GM18867 (cell line): Measurements from ENCODE around the gene SCAMP2.
"Not testable (repeated sequence)": the region's sequence is repeated elsewhere in the genome, so short reads cannot be mapped to it uniquely, and the experiment has no call there.

Experiments
- ATAC-seq: cut with Tn5 transposase; IDR thresholded peaks from one replicate; pipeline ENCODE4 v1.9.1; 2021; ENCODE audit warnings: mild to moderate bottlenecking, moderate library complexity; ENCODE audit not compliant: unreplicated experiment

The SCAMP2 gene

DNA sequence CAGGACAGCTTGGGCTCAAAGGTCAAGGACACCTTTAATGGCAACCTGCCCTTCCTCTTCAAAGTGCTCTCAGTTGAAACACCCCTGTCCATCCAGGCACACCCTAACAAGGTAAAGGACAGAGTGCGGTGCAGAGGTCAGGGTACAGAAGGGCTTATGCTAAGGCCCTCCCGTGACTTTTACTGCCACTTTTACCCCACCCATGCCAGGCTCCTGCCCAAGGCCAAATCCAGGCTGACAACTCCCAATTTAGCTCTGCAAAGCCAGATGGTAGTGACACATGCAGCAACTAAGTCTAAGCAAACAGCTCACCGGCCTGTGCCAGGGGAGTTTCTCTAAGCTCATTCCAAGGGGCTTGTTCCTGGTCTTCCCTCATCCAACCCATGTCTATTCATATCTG is 18.3 kb upstream of the SCAMP2 start:
- no peak for ATAC-seq

DNA sequence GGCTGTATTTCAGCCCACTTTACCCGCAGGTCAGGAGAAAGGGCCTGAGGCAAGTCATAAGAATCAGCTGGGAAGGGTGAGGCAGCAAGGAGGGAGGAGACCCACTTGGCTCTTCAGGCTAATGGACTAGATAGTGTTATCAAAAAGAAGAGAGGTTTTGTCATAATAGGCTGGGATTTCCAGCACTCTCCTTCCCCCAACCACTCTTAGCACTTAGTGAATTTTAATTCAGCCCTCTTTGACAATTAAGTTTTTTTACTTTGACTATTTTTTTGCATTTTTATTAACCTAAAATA is 17.4 kb upstream of the SCAMP2 start:
- no peak for ATAC-seq

DNA sequence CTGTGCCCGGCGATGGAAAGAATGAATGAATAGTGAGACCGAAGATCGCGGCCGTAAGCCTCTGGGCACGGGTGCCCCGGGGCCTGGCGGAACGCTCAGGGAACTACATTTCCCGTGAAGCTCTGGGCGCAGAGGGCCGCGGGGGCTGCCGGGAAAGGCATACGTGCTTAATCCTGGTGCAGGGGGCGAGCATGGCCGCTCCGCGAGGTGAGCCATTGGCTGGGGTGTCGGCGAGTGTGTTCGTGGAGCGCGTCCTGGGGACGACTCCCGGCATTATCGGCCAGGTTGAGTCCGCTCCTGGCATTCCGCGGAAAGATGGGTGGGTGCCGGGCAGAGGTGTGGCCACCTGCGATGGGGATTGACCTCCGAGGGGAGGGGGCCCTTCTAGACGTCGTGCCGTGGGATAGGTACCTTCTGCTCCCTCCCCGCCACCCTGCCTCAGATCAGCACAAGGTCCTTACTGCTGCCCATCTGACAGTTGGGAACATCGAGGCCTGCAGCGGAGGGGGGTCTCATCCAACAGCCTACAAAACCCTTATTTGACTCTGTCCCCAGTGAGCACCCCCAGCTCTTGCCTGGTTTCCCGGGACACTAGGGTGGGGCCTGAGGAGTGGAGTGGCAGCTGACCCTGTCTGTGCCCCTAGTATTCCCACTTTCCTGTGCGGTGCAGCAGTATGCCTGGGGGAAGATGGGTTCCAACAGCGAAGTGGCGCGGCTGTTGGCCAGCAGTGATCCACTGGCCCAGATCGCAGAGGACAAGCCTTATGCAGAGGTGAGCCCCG is 16.9 kb upstream of the SCAMP2 start, which contains the start of gene MPI:
Gene MPI, plus strand, starts transcription at position 160 of the 782 bp plus-strand sequence. Its CDS starts 32 bp downstream, at position 192.
- ATAC-seq = peak; percentile 79

DNA sequence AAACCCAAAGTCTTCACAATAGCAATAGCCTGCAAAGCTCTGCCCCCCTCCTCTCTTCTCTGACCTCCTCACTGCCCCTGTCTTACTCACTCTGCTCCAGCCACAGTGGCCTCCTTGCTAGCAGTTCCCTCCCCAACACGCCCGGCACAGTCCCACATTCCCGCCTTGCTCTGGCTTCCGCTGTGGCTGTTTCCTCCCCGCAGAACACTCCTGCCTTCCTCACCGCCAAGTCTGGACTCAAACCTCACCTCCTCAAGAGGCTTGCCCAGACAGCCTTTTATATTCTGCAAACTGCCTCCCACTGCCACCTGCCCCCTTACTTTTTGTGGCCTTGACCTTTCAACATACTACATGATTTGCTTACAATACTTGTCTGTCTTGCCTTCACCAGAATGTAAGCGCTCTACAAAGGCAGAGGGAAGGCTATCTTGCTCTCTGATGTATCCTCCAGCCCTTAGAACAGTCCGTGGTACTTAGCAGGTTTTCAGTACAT is 16.3 kb upstream of the SCAMP2 start:
- no peak for ATAC-seq

DNA sequence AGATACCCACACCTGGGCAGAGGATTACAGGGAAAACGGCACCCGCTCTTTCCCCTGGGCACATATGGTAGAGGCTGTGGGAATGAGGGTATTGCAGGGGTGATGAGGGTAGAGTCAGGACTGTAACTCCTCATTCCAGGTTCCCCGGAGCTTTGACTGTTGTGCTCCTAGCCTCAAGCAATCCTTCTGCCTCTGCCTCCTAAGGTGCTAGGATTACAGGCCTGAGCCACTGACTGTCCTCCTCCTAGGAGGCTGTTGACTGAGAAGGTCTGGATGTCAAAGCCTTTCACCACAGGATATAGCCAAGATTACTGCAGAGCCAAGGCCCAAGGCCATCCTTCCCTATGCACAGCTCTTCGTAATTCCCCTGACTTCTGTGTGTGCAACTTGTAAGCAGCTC is 15.6 kb upstream of the SCAMP2 start:
- ATAC-seq = no peak

DNA sequence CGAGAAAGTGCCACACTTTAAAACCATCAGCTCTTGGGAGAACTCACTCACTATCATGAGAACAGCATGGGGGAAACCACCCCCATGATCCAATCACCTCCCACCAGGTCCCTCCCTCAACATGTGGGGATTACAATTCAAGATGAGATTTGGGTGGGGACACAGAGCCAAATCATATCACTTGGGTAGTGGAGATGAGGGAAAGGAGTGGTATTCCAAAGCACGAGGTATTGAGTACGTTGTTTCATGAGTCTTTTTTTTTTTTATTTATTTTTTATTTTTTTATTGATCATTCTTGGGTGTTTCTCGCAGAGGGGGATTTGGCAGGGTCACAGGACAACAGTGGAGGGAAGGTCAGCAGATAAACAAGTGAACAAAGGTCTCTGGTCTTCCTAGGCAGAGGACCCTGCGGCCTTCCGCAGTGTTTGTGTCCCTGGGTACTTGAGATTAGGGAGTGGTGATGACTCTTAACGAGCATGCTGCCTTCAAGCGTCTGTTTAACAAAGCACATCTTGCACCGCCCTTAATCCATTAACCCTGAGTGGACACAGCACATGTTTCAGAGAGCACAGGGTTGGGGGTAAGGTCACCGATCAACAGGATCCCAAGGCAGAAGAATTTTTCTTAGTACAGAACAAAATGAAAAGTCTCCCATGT is 14.5 kb upstream of the SCAMP2 start:
- ATAC-seq = not testable (repeated sequence)

DNA sequence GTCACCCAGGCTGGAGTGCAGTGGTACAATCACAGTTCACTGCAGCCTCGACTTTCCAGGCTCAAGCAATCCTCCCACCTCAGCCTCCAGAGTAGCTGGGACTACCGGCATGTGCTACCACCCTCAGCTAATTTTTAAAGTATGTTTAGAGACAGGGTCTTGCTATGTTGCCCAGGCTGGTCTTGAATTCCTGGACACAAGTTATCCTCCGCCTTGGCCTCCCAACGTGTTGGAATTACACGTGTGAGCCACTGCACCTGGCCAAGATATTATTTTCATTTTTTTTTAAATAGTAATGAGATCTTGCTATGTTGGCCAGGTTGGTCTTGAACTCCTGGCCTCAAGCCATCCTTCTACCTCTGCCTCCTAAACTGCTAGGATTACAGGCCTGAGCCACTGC is 12.3 kb upstream of the SCAMP2 start:
- ATAC-seq = no peak

DNA sequence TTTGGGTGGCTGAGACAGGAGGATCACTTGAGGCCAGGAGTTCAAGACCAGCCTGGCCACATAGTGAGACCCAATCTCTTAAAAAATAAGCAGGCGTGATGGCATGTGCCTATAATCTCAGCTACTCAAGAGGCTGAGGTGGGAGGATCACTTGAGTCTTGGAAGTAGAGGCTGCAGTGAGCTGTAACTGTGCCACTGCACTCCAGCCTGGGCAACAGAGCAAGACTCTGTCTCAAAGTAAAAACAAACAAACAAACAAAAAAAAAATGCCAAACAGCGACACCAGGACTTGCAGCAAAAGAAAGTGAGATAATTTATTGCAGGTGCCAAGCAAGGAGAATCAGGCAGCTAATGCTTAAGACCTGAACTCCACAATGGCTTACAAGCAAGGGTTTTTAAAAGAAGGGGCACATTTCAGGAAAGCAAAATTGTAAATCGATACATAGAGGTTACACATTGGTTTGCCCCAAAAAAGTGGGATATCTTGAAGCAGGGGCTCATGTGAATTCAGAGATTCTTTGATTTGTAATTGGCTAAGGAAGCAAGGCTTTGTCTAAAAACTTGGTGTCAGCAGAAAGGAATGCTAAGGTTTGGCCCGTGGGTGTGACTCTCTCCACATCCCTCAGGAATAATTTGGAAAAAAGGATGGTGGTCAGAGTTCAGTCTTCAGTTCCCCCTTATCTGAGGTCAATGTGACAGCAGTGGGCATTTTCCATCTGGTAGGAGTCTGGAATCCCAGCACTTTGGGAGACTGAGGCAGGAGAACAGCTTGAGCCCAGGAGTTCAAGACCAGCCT is 11.5 kb upstream of the SCAMP2 start:
- ATAC-seq = no peak

DNA sequence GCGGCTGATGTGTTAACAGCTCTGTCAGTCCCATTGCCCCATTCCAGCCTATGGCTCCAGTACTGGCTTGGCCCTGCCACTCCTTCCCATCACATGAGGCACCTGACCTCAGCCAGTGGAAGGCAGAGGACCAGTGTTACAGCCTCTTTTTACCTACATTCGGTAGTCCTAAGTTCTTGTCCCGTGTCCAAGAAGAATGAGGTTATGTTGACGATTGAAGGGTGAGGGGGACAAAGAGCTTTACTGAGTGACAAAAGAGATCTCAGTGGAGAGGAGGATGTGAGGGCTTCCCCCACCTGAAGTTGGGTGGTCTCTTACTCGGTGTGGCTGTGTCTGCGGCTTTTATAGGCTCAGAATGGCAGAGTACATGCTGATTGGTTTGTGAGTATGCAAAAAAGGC is 9.4 kb upstream of the SCAMP2 start:
- ATAC-seq = no peak

DNA sequence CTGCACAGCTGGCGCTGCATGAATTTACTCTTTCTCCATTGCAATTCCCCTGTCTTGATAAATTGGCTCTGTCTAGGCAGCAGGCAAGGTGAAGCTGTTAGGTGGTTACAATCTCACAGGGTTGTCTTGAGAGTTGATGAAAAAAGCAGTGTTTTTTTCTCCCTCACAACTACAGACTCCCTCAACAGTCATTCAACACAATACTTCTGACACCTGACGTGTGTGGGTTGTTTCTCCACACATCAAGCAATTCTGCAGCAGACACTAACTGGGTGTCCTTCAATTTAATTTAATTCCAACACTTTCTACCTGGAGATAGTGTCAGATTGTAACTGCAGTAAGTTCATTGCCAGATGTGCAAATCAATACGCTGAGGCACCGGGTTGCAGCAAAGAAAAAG is 5.1 kb upstream of the SCAMP2 start:
- ATAC-seq = no peak

DNA sequence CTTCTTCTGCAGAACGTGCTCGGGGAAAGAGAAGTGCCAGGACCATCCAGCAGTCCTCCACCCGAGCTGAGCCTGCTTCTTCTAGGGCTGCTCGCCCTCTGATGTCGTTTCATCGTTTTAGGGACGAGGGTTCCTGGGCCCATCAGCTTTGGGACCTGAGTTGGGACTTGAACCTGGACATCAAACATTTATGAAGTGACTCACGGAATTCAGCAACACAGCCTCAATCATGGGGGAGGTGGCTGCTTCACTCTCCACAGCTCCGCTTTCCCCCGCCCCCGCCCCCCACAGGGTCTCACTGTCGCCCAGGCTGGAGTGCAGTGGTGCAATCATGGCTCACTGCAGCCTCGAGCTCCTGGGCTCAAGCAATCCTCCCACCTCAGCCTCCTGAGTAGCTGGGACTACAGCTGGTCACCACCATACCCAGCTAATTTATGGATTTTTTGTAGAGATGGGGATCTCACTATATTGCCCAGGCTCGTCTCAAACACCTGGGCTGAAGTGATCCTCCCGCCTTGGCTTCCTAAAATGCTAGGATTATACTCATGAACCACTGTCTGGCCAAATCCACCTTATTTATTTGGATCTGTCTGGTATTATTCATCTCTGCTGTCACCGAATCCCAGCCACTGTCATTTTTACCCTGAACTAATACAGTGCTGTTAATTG is 725 bp upstream of the SCAMP2 start:
- ATAC-seq = no peak

DNA sequence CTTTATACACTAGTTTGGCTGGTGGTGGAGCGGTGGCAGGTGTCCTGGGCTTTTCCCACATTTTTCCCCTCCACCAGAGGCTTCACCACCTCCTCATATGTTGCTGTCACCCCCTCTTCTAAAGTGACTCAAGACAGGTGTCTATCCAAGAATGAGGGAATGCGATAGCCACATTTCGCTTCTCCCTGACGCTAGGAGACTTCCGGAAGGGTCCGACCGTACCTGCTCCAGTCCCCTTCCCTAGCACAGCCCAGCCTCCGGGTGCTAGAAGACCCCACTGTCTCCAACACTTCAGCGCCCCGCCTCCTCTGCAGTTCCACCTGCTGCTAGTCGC is 496 bp downstream of the SCAMP2 start:
- ATAC-seq = no peak

DNA sequence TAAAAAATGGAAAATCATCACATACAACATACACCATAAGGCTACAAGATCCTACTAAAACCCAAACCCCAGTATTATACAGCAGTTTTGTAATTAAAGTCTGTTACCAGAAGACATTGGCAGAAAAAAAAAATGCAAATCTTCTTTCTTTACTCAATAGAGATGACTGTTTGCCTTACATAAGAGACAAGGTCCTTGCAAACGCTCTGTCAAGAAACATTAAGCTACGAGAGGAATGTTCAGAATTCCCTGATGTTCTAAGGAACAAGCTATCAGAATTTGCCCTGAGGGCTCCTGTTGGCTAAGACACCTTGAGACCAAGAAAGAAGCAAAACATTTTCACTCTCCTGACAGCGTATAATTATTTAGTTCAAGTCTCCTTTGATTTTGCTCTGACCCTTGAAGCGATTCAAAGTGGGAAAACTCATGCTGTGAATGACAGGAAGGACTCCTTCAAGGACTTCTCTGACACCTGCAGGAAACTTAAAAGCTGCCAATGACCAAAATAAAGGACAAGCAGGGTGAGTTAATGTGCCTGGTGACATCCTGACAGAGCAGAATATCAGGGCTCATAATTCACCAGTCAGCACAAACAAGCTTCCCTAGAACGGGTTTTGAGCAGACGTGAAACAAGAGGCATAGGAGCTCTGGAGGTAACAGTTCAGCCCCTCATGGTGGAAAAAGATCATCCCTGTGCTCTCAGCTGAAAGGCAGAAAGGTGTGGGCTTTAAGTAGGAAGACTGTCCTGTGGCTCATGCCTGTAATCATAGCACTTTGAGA is 2.5 kb downstream of the SCAMP2 start:
- ATAC-seq = no peak

DNA sequence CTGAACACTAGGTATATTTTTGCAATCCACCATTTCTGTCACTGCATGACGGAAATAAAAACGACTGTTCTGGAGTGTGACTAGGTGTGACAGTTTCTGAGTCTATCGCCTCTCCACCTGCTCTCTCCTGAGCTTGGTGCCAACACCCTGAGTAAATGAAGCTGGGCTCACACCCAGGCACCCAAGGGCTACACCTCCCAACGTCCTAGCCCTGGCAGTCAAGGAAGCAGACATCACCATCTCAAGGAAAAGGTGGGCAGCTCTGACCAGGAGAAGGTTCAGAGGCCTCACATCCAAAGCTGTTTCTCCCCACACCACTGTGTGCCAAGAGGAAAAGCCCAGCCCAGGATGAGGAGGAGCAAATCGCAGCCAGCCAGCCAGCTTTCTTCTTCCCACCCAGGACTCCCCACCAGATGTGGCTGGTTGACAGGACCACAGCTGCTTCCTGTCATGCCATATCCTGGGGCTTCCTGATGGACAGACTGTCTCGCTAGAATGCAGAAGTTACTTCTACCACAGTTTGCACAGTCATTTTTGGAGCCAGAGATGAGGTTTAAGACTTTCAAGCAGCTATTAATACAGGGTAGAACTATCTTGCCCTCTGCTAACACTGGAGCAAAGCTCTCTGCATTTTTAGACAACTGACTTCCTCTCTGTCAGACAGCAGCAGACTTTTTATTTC is 3.3 kb downstream of the SCAMP2 start:
- peak; percentile 42 for ATAC-seq

DNA sequence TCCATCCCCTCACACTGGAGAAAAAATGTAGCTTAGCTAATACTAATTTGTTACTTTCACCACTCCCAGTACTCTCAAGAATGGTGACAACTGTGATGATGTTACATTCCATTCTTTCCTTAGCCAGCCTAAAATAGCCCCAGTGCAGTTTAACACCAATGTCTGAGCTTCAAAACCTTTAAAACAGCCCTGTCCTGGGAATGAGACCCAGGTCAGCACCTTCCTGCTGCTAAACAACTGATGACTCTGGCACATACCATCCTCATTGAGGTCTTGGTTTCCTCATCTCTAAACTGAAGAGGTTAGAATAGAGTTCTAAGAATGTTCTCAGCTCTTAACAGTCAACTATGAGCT is 3.8 kb downstream of the SCAMP2 start:
- ATAC-seq = no peak

DNA sequence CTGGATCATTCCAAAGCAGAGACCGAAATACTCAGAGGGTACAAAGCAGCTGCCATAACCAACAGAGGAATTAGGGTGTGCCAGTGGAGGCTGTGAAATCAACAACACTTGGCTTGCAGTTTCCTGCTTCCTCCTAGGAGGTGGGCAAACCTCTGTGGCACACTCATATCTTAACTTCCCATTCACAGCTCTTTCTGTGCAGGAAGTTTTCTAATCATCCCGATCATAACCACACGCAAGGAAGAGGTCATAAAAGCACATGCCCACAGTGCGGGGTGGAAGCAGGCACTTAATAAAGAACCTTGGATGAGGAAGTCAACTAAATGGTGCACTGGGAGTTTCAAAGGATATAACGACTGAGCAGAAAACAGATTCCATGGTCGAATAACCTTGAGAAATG is 5.1 kb downstream of the SCAMP2 start:
- ATAC-seq = no peak

DNA sequence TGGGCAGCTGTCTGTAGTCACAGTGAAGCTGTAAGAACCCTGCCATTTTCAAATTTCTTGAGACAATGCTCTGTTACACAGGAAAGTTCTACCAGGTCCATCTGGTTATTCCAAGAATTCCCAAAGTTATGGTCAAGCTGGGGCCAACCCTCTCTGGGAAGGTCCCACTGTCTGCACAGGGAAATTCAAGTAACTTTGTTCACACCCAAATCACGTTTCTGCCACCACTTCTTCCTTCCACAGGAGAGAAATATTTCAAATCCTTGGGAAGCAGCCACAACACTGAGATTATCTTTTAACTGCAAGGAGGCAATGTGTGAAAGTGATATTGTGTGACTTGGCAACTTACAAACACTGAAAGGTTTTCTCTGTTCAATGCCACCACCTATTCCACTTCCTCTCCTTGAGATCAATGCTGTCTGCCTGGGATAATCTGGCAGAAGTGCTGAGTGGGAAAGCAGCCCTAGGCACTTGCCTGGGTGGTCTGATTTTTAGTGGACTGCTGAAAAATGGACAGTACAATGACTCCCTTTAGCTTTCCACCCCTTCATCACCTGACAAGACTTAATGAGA is 5.6 kb downstream of the SCAMP2 start:
- no peak for ATAC-seq

DNA sequence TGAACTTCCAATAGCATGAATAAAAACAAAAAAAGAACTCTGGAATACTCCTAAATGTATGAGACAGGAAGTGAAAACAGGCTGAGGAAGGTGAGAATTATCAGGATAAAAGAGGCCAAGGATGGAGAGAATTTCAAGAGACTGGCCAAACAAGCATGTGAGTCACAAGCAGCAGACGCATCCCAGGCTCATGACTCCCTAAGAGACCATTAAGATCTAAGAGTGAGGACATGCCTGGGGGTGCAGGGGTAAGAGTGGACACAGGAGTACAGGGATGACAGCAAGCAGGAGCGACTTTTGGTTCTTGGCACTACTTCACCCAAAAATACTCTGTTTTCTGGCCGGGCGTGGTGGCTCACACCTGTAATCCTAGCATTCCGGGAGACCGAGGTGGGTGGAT is 7.1 kb downstream of the SCAMP2 start:
- ATAC-seq = no peak

DNA sequence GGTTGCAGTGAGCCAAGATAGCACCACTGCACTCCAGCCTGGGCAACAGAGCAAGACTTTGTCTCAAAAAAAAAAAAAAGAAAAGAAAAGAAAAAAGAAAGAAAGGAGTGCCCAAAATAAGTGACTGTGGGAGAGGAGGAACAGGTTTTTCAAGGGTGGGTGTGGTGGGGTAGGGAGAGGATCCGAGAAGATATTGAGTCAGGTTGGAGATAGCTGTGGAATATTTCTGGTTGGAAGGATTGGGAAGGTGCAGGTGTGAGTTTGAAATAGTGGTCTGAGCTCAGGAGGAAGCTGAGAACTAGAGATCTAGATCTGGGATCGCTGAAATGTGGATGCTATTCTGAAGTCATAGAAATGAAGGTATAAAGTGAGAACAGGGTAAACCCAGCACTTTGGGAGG is 7.8 kb downstream of the SCAMP2 start:
- no peak for ATAC-seq

DNA sequence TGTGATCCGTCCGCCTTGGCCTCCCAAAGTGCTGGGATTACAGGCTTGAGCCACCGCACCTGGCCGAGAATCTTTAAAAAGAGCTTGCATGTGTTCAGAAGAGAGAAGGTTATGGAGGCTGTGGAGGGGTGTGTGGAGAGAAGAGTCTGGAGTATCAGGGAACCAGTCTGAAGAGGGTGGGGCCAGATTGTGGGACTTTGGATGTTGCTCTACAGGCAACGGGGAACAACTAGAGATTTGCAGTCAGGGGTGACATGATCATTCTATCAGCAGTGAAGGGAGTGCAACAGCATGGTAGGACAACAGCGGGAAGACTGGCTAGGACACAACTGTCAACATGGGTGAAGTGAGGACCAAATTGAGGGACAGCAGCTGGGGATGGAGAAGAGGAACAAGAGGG is 8.9 kb downstream of the SCAMP2 start:
- no peak for ATAC-seq
